ENCODE results near the gene TMEM117. TPM values are rescaled to one million over a fixed set of nuclear protein-coding genes. Genes with fewer than 3 reads are reported as not detected.
"Not testable (repeated sequence)": the region's sequence is repeated elsewhere in the genome, so short reads cannot be mapped to it uniquely, and the experiment has no call there.

The TMEM117 gene
- polyA plus RNA-seq, 3 donors from 2014 or later: 2.0 to 7.8 (median 4.0) TPM

DNA sequence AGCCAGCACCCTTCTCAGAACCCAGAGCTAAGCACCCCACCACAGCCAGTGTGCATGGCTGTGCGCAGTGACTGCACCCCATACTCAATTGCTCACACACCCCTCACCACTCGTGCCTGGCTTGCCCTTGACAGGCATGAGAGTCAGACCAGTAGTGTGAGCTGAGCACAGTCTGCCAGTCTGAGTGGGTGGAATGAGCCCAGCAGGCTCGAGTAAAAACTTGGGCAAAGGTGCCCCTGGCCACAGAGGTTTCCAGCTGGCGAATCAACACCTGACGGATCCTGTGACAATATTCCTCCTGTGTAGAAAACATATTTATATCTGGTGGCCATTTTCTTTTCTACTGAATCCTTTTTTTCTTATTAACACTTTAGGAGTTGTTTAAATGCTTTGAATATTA, 202.5 kb downstream of the TMEM117 start:
- H3K36me3 Mint-ChIP-seq: peaks cover 0 to 4% (median 0%) of the 10 kb centered on the region in 3 donors
- peaks cover 0 to 2% (median 0%) of the 10 kb centered on the region in 3 donors for H3K27me3 Mint-ChIP-seq (ENCODE audit: low read depth in 3 of 3)
- H3K27ac Mint-ChIP-seq: no peak overlapping the region
- H3K9me3 Mint-ChIP-seq: peaks cover 0 to 2% (median 0%) of the 10 kb centered on the region in 6 donors
- no peak overlapping the region for H3K4me3 Mint-ChIP-seq
- no peak for DNase-seq
- H3K4me1 Mint-ChIP-seq: no peaks in the 10 kb centered on the region

GRCh38 chr12:44044491-44044890, 208.6 kb downstream of the TMEM117 start:
- H3K4me1 Mint-ChIP-seq; H3K4me3 Mint-ChIP-seq; H3K27me3 Mint-ChIP-seq (ENCODE audit: low read depth in 3 of 3); H3K9me3 Mint-ChIP-seq; H3K27ac Mint-ChIP-seq; DNase-seq: not testable (repeated sequence)
- H3K36me3 Mint-ChIP-seq: peaks cover 0 to 10% (median 10%) of the 10 kb centered on the region in 3 donors

DNA sequence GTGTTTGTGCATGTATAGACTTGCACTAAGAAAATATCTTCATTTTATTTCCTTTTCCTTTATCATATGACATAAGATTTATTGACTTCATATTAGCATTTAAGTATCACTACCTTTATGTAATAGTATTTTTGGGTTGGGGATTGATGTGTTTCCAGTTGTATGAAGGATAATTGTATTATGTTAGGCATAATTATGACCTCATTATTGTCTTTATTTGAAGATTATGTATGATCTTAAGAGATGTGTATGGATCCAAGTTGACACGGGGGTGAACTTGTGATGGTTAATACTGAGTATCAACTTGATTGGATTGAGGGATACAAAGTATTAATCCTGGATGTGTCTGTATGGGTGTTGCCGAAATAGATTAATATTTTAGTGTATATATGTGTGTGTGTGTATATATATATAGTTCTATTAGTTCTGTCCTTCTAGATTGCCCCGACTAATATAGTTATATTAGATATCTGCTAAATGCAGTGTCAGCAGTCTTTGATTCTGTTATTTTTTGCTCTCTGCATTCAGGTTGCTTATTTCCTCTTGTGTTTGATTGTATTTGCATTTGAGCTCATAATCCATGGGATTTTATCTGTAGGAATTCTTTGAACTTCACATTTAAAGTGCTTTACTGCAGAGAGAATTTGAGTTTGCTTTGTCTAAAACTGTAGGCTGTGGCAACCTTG, 211.0 kb downstream of the TMEM117 start:
- H3K4me1 Mint-ChIP-seq: no peaks in the 10 kb centered on the region
- no peak overlapping the region for H3K4me3 Mint-ChIP-seq
- H3K36me3 Mint-ChIP-seq: peaks cover 0 to 10% (median 10%) of the 10 kb centered on the region in 3 donors
- H3K27me3 Mint-ChIP-seq (ENCODE audit: low read depth in 3 of 3): peaks cover 0 to 2% (median 0%) of the 10 kb centered on the region in 3 donors
- H3K9me3 Mint-ChIP-seq: peaks cover 0 to 7% (median 0%) of the 10 kb centered on the region in 6 donors
- H3K27ac Mint-ChIP-seq: no peak overlapping the region
- DNase-seq: no peak

DNA sequence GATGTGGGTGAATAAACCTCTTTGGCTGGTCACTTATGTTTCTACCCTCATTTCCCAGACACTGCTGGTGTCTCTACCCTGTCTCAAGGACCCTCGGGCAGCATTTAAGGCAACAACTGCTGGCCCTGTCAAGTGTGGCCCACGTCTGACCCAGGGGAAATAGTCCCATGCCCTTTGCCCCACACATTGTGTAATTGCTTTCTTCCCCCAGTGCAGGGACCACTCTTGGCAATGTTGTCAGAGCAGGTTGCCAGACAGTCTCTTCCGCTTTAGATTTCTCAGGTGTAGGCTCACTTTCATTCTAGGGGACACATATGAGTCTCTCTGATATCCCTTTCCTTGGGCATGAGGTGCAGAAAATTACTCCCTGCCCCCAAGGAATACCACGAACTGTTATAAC, 216.7 kb downstream of the TMEM117 start:
- H3K27ac Mint-ChIP-seq: no peak overlapping the region
- no peaks in the 10 kb centered on the region for H3K27me3 Mint-ChIP-seq (ENCODE audit: low read depth in 3 of 3)
- no peak for DNase-seq
- peaks cover 0 to 4% (median 0%) of the 10 kb centered on the region in 6 donors for H3K9me3 Mint-ChIP-seq
- H3K4me3 Mint-ChIP-seq: no peak overlapping the region
- no peaks in the 10 kb centered on the region for H3K36me3 Mint-ChIP-seq
- H3K4me1 Mint-ChIP-seq: no peaks in the 10 kb centered on the region

DNA sequence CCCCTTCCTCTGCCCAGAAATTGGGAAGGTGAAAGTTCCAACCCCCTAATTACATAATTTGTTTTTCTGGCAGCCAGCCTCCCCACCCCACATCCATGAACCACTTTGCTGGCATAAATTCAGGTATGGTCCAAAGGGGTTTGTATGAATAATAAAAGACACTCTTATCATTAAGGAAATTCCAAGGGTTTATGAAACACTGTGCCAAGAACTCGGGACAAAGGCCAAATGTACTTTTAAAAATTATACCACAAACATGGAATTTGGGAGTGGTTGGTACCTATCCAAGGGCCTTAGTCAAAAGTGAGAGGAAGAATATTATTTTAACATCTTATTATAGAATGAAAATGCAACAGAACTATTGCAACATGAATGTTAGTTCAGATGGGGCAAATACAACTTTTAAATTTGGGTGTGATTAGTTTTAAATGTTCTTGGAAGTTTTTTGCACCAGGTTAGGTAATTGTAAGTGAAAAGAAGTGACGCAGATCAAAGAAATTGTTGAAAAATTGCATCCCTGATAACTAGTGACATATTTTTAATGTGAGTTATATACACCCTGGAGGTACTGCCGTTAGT, 217.8 kb downstream of the TMEM117 start:
- DNase-seq: no peak
- no peak overlapping the region for H3K4me3 Mint-ChIP-seq
- H3K27ac Mint-ChIP-seq: no peak overlapping the region
- peaks cover 0 to 2% (median 0%) of the 10 kb centered on the region in 6 donors for H3K9me3 Mint-ChIP-seq
- H3K4me1 Mint-ChIP-seq: no peaks in the 10 kb centered on the region
- H3K36me3 Mint-ChIP-seq: no peaks in the 10 kb centered on the region
- H3K27me3 Mint-ChIP-seq (ENCODE audit: low read depth in 3 of 3): no peaks in the 10 kb centered on the region

GRCh38 chr12:44054281-44054680, 218.4 kb downstream of the TMEM117 start:
- H3K36me3 Mint-ChIP-seq: no peaks in the 10 kb centered on the region
- H3K27ac Mint-ChIP-seq: no peak overlapping the region
- DNase-seq: no peak
- H3K9me3 Mint-ChIP-seq: peaks cover 0 to 2% (median 0%) of the 10 kb centered on the region in 6 donors
- H3K4me3 Mint-ChIP-seq: no peak overlapping the region
- no peaks in the 10 kb centered on the region for H3K27me3 Mint-ChIP-seq (ENCODE audit: low read depth in 3 of 3)
- no peaks in the 10 kb centered on the region for H3K4me1 Mint-ChIP-seq

DNA sequence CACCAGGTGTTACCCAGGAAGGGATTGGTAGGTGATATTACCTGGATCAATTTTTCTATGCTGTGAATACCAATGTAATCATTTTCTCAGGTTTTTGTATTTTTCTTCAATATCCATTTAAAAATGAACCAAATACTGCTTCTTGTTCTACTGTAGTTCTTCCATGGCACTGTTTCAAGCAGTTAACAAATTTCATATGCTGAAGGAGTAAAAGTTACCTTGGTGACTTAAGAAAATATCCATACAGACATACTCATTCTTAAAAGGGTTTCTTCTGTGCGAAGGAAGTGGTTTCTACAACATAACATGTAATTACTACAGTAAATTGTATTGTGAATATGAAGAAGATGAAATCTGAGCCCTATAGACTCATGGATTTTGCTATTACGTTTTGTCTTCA, 222.5 kb downstream of the TMEM117 start:
- Mint-ChIP-seq H3K9me3 (no peaks in the 10 kb centered on the region), H3K36me3 (no peaks in the 10 kb centered on the region), H3K4me3 (no peak overlapping the region), H3K4me1 (no peaks in the 10 kb centered on the region), H3K27me3 (ENCODE audit: low read depth in 3 of 3) (no peaks in the 10 kb centered on the region), H3K27ac (no peak overlapping the region)
- no peak for DNase-seq

- H3K4me3 Mint-ChIP-seq: no peak overlapping the region
- H3K9me3 Mint-ChIP-seq: no peaks in the 10 kb centered on the region
- DNase-seq: no peak
- H3K27ac Mint-ChIP-seq: no peak overlapping the region
- no peaks in the 10 kb centered on the region for H3K4me1 Mint-ChIP-seq
- H3K27me3 Mint-ChIP-seq (ENCODE audit: low read depth in 3 of 3): no peaks in the 10 kb centered on the region
- no peaks in the 10 kb centered on the region for H3K36me3 Mint-ChIP-seq
Observed at GRCh38 chr12:44059476-44059875, 223.6 kb downstream of the TMEM117 start.

DNA sequence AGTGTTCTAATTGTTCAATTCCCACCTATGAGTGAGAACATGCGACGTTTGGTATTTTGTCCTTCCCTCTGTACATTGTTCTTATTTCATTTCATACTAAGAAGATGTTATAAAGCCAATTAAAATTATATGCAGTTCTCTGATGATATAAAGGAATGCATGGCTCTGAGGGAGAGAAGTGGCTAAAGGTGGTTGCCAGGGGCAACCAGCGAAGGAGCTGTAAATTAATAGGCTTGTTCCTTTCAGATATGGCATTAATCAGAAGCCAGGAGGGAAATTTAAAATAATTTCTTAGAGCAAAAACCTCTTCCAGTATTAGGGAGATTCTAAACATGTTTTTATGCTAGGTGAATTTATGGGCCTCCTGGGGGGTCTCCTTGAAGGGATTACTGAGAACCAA, 227.8 kb downstream of the TMEM117 start:
- DNase-seq: no peak
- no peaks in the 10 kb centered on the region for H3K36me3 Mint-ChIP-seq
- H3K4me1 Mint-ChIP-seq: no peaks in the 10 kb centered on the region
- no peaks in the 10 kb centered on the region for H3K27me3 Mint-ChIP-seq (ENCODE audit: low read depth in 3 of 3)
- H3K9me3 Mint-ChIP-seq: no peaks in the 10 kb centered on the region
- H3K4me3 Mint-ChIP-seq: no peak overlapping the region
- no peak overlapping the region for H3K27ac Mint-ChIP-seq

- H3K36me3 Mint-ChIP-seq: peaks cover 0 to 4% (median 0%) of the 10 kb centered on the region in 3 donors
Observed at GRCh38 chr12:44076871-44077270, 241.0 kb downstream of the TMEM117 start.

GRCh38 chr12:44077294-44077693, 241.4 kb downstream of the TMEM117 start:
- H3K4me1 Mint-ChIP-seq: peaks cover 0 to 1% of the 10 kb centered on the region in 2 donors
- H3K4me3 Mint-ChIP-seq: no peak overlapping the region

More at GRCh38 chr12:44076871-44077270, 241.0 kb downstream of the TMEM117 start:
- Mint-ChIP-seq H3K27me3 (ENCODE audit: low read depth in 3 of 3) (no peaks in the 10 kb centered on the region), H3K9me3 (peaks cover 0 to 3% (median 0%) of the 10 kb centered on the region in 6 donors), H3K4me3 (no peak overlapping the region), H3K27ac (no peak overlapping the region), H3K4me1 (peaks cover 0 to 1% of the 10 kb centered on the region in 2 donors)
- no peak for DNase-seq

GRCh38 chr12:44078273-44078672, 242.4 kb downstream of the TMEM117 start:
- Mint-ChIP-seq H3K36me3 (peaks cover 0 to 4% (median 0%) of the 10 kb centered on the region in 3 donors), H3K27me3 (ENCODE audit: low read depth in 3 of 3) (no peaks in the 10 kb centered on the region), H3K27ac (no peak overlapping the region), H3K9me3 (peaks cover 0 to 3% (median 0%) of the 10 kb centered on the region in 6 donors), H3K4me1 (peaks cover 0 to 1% of the 10 kb centered on the region in 2 donors), H3K4me3 (no peak overlapping the region)
- no peak for DNase-seq

More at GRCh38 chr12:44077294-44077693, 241.4 kb downstream of the TMEM117 start:
- no peaks in the 10 kb centered on the region for H3K27me3 Mint-ChIP-seq (ENCODE audit: low read depth in 3 of 3)
- DNase-seq: no peak
- H3K27ac Mint-ChIP-seq: no peak overlapping the region
- peaks cover 0 to 4% (median 0%) of the 10 kb centered on the region in 3 donors for H3K36me3 Mint-ChIP-seq
- peaks cover 0 to 3% (median 0%) of the 10 kb centered on the region in 6 donors for H3K9me3 Mint-ChIP-seq

- peaks cover 4 to 11% (median 10%) of the 10 kb centered on the region in 3 donors for H3K36me3 Mint-ChIP-seq
- peaks cover 0 to 6% (median 2%) of the 10 kb centered on the region in 6 donors for H3K9me3 Mint-ChIP-seq
- H3K4me1 Mint-ChIP-seq: no peaks in the 10 kb centered on the region
- no peak overlapping the region for H3K4me3 Mint-ChIP-seq
- no peak overlapping the region for H3K27ac Mint-ChIP-seq
- H3K27me3 Mint-ChIP-seq (ENCODE audit: low read depth in 3 of 3): peaks cover 0 to 3% (median 0%) of the 10 kb centered on the region in 3 donors
- no peak for DNase-seq
Observed at GRCh38 chr12:44088647-44089046, 252.8 kb downstream of the TMEM117 start.

GRCh38 chr12:44091948-44092606, 256.2 kb downstream of the TMEM117 start:
- no peak overlapping the region for H3K27ac Mint-ChIP-seq
- H3K36me3 Mint-ChIP-seq: peaks cover 4 to 20% (median 14%) of the 10 kb centered on the region in 3 donors
- no peak overlapping the region for H3K4me3 Mint-ChIP-seq
- H3K27me3 Mint-ChIP-seq (ENCODE audit: low read depth in 3 of 3): peaks cover 0 to 3% (median 0%) of the 10 kb centered on the region in 3 donors
- H3K4me1 Mint-ChIP-seq: no peaks in the 10 kb centered on the region
- DNase-seq: no peak
- peaks cover 0 to 17% (median 9%) of the 10 kb centered on the region in 6 donors for H3K9me3 Mint-ChIP-seq
